ENCODE results near the gene KCNJ16. TPM values are rescaled to one million over a fixed set of nuclear protein-coding genes. Genes with fewer than 3 reads are reported as not detected.

Gene KCNJ16
- total and polyA plus RNA-seq, 9 of the 15 experiments (the other 6 are each of a cell fraction or from before 2014, with no cell fraction given), result 0.01 to 0.75 (median 0.07) TPM; not detected in 4

- Histone ChIP-seq H3K9me1 (ENCODE audit: control insufficient read depth, insufficient read depth, low read length) (no peaks in the 10 kb centered on the region), H3K4me3 (no peak overlapping the region), H3K36me3 (ENCODE audit: control insufficient read depth, insufficient read depth, low read length) (peaks cover 6% of the 10 kb centered on the region; the same call in 2 of the 3 replicates), H2AFZ (ENCODE audit: low read depth, low read length) (no peak overlapping the region), H3K4me2 (ENCODE audit: insufficient read depth, low read length) (no peak overlapping the region), H3K9me3 (replicated peaks; ENCODE audit: control insufficient read depth, insufficient read depth, low read depth, low read length) (no peaks in the 10 kb centered on the region), H3K9ac (ENCODE audit: insufficient read depth in 1 of 2, low read depth in 2 of 2, low read length in 2 of 2) (no peak overlapping the region), H3K27ac (ENCODE audit: extremely low read depth, low read depth, low read length) (no peak overlapping the region), H3K27me3 (ENCODE audit: control insufficient read depth in 2 of 2, insufficient read depth in 2 of 2, low read length in 2 of 2) (no peaks in the 10 kb centered on the region), H3K79me2 (ENCODE audit: control insufficient read depth, insufficient read depth, low read length) (no peaks in the 10 kb centered on the region), H4K20me1 (replicated peaks; ENCODE audit: control insufficient read depth, insufficient read depth, low read length) (no peaks in the 10 kb centered on the region), H3K4me1 (replicated peaks in 1 of 2; ENCODE audit: control insufficient read depth in 2 of 2, insufficient read depth in 2 of 2, low read length in 2 of 2) (no peaks in the 10 kb centered on the region)
- intact Hi-C loops (cut with micrococcal nuclease), result no loop called here
- CTCF ChIA-PET (ENCODE audit: low intra/inter-chr PET ratio), result no interaction called here
- no peak for DNase-seq (ENCODE audit: extremely low read depth in 1 of 4, low spot score in 3 of 4)
- no peak for FAIRE-seq
- ATAC-seq, result no peak
- in situ Hi-C loops (cut with MboI), result no loop called here
- no TSS peak for BruUV-seq (replicated peaks)
- POLR2A ChIA-PET, result interaction anchor here (0.7 kb wide), 1 partner anchor 77 kb away, joined by 3 read pairs; no protein-coding TSS in a partner anchor
- 34% methylated on average over 13 of the region's 13 CpGs for WGBS (ENCODE audit: insufficient coverage, low coverage, missing lambda C conversion rate)
- TF ChIP-seq ZNF609 (CRISPR knock-in tag; IDR thresholded peaks at IDR 0.05; ENCODE audit: borderline replicate concordance), result no peak
- no peak for TF ChIP-seq ZNF253 (CRISPR knock-in tag; conservative IDR thresholded peaks at IDR 0.05)
- TF ChIP-seq KAT2B (IDR thresholded peaks at IDR 0.05; ENCODE audit: low read depth, low read length), result no peak
- TF ChIP-seq ETS2 (tag; IDR thresholded peaks at IDR 0.05; ENCODE audit: borderline replicate concordance, poor library complexity, severe bottlenecking), result no peak
- no peak for TF ChIP-seq CREB1 (IDR thresholded peaks at IDR 0.05)
- no peak for TF ChIP-seq CREB1 (CRISPR knock-in tag; IDR thresholded peaks at IDR 0.05)
- TF ChIP-seq ZNF146 (CRISPR knock-in tag; IDR thresholded peaks at IDR 0.05; ENCODE audit: unreplicated experiment), result no peak
- TF ChIP-seq SAFB (IDR thresholded peaks at IDR 0.05; ENCODE audit: borderline replicate concordance, low read depth, low read length), result no peak
- TF ChIP-seq GATAD2B (IDR thresholded peaks at IDR 0.05; ENCODE audit: borderline replicate concordance), result no peak
- no peak for TF ChIP-seq MAFK (IDR thresholded peaks at IDR 0.05; ENCODE audit: low read length)
- TF ChIP-seq PREB (CRISPR knock-in tag; IDR thresholded peaks at IDR 0.05), result no peak
Measured at GRCh38 chr17:70053241-70054234, 21.5 kb upstream of the KCNJ16 start.
